Stimulated activated CD4-positive, alpha-beta T cell treated with anti-CD3 and anti-CD28 coated beads, Interleukin-4, amount 100 ng/mL, for 24 hours (primary cell): ENCODE measurements around the gene UBE4A.
A peak's percentile ranks its signal among the peaks of the same experiment; 100 is the strongest.

ENCODE experiments used
- DNase-seq: peaks from one replicate; pipeline ENCODE4 v3.0.0-alpha.2; 2020

The UBE4A gene

GRCh38 chr11:118441770-118442275 lies 82.4 kb downstream of the UBE4A start:
- peak; percentile 9 for DNase-seq

GRCh38 chr11:118442301-118442700 lies 82.9 kb downstream of the UBE4A start:
- DNase-seq: no peak

GRCh38 chr11:118442908-118443589 lies 83.6 kb downstream of the UBE4A start:
- no peak for DNase-seq

DNA sequence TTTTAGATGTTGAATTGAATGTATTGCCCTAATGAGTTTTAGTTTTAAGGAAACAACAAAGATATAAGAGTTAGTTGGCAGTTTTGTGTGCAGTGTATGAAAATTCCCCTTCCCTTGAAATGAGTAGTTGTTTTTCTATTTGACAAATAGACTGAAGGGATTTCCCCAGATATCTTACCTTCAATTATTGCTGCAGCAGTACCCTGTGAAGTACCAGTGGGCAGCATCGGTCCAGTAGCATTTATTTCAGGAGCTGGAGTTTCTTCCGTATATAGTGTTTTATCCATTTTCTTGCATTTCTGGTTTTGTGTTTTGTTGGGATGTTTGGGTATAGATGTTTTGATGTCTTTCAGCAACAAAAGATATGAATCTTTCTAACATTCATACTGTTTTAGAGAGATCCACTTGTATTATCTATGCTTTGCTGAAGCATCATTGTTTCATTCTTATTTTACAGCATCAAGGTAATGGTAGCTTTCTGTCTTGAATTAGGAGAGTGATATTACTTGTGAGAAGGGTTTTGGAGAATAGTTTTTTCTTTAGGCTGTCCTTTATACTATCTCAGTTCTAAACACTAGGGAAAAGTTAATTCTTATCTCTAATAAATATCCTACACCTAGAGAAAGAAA lies 84.3 kb downstream of the UBE4A start:
- no peak for DNase-seq

DNA sequence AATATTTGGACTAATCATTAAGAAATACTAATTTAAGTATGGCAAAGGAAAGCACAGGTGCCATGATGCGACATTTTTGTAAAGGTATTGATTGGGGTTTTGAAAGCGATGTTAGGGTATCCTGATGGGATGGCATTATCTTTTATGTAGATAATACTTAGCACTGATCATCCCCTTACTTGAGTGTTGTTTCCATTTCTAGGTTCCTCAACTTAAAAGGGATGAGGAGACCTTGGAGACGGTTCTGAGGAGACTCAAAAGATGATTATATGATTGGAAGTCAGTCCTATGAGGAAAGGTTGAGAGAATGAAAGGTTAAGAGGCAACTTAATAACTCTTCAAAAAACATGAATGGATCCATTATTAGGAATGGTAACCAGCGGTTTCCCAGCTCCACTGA lies 88.0 kb downstream of the UBE4A start:
- DNase-seq: no peak

- DNase-seq: no peak
Observed at GRCh38 chr11:118448294-118448693, 88.9 kb downstream of the UBE4A start.
